IMR-90 (cell line): ENCODE measurements around the gene CSNK1G2. TPM values are rescaled to one million over a fixed set of nuclear protein-coding genes. Genes with fewer than 3 reads are reported as not detected.
"Not testable (repeated sequence)": the region's sequence is repeated elsewhere in the genome, so short reads cannot be mapped to it uniquely, and the experiment has no call there.

ENCODE experiments used
- ATAC-seq: fragments of 200-7000 bp; cut with Tn5 transposase; 2 replicates; pipeline ENCODE4 v1.9.1; 2020; ENCODE audit warnings: low read depth, mild to moderate bottlenecking, moderate library complexity
- BruUV-seq: library from RNA; stranded (reverse); fragments of 400-500 nt; replicated peaks from 2 replicates; lab custom pipeline; 2021; lab: Mats Ljungman, UMichigan
- CTCF ChIA-PET: fragments of 300-600 bp; formaldehyde crosslinking; extraction: SDS; loops from one replicate; lab custom pipeline; 2021; ENCODE audit warnings: antibody characterized with exemption; lab: Yijun Ruan, JAX
- POLR2A ChIA-PET: fragments of 300-600 bp; sonication (Branson Sonifier 250); formaldehyde crosslinking; loops from one replicate; lab custom pipeline; 2022; ENCODE audit warnings: antibody characterized with exemption; ENCODE audit not compliant: unreplicated experiment; lab: Charles Lee
- DNase-seq: peaks from one replicate; pipeline ENCODE4 v3.0.0; 2013
- H2AFZ ChIP-seq: replicated peaks from 2 replicates; pipeline ENCODE3; 2013; ENCODE audit warnings: low read length, mild to moderate bottlenecking; ENCODE audit not compliant: poor library complexity
- H2AK5ac ChIP-seq: 2 replicates; pipeline ENCODE4 v1.6.1; 2013; ENCODE audit warnings: low read depth, low read length, inconsistent platforms
- H2AK9ac ChIP-seq: replicated peaks from 2 replicates; pipeline ENCODE3; 2013; ENCODE audit warnings: mild to moderate bottlenecking, low read depth, low read length, moderate library complexity; ENCODE audit not compliant: poor library complexity
- H2BK120ac ChIP-seq: 2 replicates; pipeline ENCODE4 v1.6.1; 2013; ENCODE audit warnings: low read depth, low read length, inconsistent platforms
- H2BK15ac ChIP-seq: 3 replicates; pipeline ENCODE4 v1.6.1; 2013; ENCODE audit warnings: low read depth, low read length, inconsistent platforms
- H2BK20ac ChIP-seq: 2 replicates; pipeline ENCODE4 v1.6.1; 2013; ENCODE audit warnings: low read depth, mild to moderate bottlenecking, inconsistent platforms, low read length, moderate library complexity
- H2BK5ac ChIP-seq: 2 replicates; pipeline ENCODE4 v1.6.1; 2013; ENCODE audit warnings: mild to moderate bottlenecking, low read depth, low read length, inconsistent platforms; ENCODE audit not compliant: poor library complexity, severe bottlenecking
- H3K14ac ChIP-seq: replicated peaks from 2 replicates; pipeline ENCODE4 v1.6.1; 2013; ENCODE audit warnings: low read depth, low read length, inconsistent platforms
- H3K18ac ChIP-seq: 2 replicates; pipeline ENCODE4 v1.6.1; 2013; ENCODE audit warnings: low read depth, low read length, control low read depth
- H3K23ac ChIP-seq: 2 replicates; pipeline ENCODE4 v1.6.1; 2013; ENCODE audit warnings: low read depth, low read length, inconsistent platforms
- H3K27ac ChIP-seq: 2 replicates; pipeline ENCODE4 v1.5.1; 2013; ENCODE audit warnings: mild to moderate bottlenecking, control low read depth, low read length; ENCODE audit not compliant: insufficient read depth
- H3K27me3 ChIP-seq: 2 replicates; pipeline ENCODE4 v1.6.1; 2013; ENCODE audit warnings: low read length; ENCODE audit not compliant: control insufficient read depth, insufficient read depth
- H3K36me3 ChIP-seq: 2 replicates; pipeline ENCODE4 v1.6.1; 2013; ENCODE audit warnings: low read length, mixed read lengths; ENCODE audit not compliant: control insufficient read depth, insufficient read depth
- H3K4ac ChIP-seq: 2 replicates; pipeline ENCODE4 v1.6.1; 2013; ENCODE audit warnings: low read depth, low read length, inconsistent platforms
- H3K4me1 ChIP-seq: 2 replicates; pipeline ENCODE4 v1.6.1; 2013; ENCODE audit warnings: low read length, mixed read lengths; ENCODE audit not compliant: control insufficient read depth, insufficient read depth
- H3K4me2 ChIP-seq: 2 replicates; pipeline ENCODE4 v1.6.1; 2013; ENCODE audit warnings: low read depth, mild to moderate bottlenecking, control low read depth, low read length, moderate library complexity
- H3K4me3 ChIP-seq: 2 replicates; pipeline ENCODE4 v1.5.1; 2013; ENCODE audit warnings: low read depth, mild to moderate bottlenecking, control low read depth, low read length, moderate library complexity; ENCODE audit not compliant: insufficient read depth
- H3K56ac ChIP-seq: 2 replicates; pipeline ENCODE4 v1.6.1; 2013; ENCODE audit warnings: low read length, inconsistent platforms; ENCODE audit not compliant: insufficient read depth; ENCODE audit errors: extremely low read depth
- H3K79me1 ChIP-seq, 2 experiments: 2 replicates each; pipeline ENCODE4 v1.6.1; 2013; ENCODE audit warnings: low read length in 2 of 2, inconsistent platforms in 1 of 2, low read depth in 1 of 2
- H3K9ac ChIP-seq: 2 replicates; pipeline ENCODE4 v1.6.1; 2013; ENCODE audit warnings: low read depth, low read length, control low read depth
- H3K9me1 ChIP-seq: 2 replicates; pipeline ENCODE4 v1.6.1; 2013; ENCODE audit warnings: low read length, inconsistent platforms; ENCODE audit not compliant: insufficient read depth
- H3K9me3 ChIP-seq: 2 replicates; pipeline ENCODE4 v1.6.1; 2013; ENCODE audit warnings: low read length; ENCODE audit not compliant: control insufficient read depth, insufficient read depth
- H4K20me1 ChIP-seq: 2 replicates; pipeline ENCODE4 v1.6.1; 2013; ENCODE audit warnings: low read length, inconsistent platforms; ENCODE audit not compliant: insufficient read depth
- H4K5ac ChIP-seq: 2 replicates; pipeline ENCODE4 v1.6.1; 2013; ENCODE audit warnings: mild to moderate bottlenecking, low read depth, low read length, control low read depth
- H4K8ac ChIP-seq, 2 experiments: 2 replicates each; pipeline ENCODE4 v1.6.1; 2013; ENCODE audit warnings: low read depth in 2 of 2, low read length in 2 of 2, control low read depth in 1 of 2, inconsistent platforms in 1 of 2
- H4K91ac ChIP-seq: 2 replicates; pipeline ENCODE4 v1.6.1; 2013; ENCODE audit warnings: low read depth, low read length, inconsistent platforms; ENCODE audit not compliant: insufficient read depth
- WGBS, 2 experiments: methylation state at CpG; one replicate each; pipeline versions ENCODE4 v1.1.5 to v1.1.7; 2013; ENCODE audit warnings: missing lambda C conversion rate in 2 of 2; ENCODE audit not compliant: insufficient read length in 1 of 2; ENCODE audit errors: extremely low coverage in 2 of 2; 5-methylcytosine and 5-hydroxymethylcytosine counted together
- dilution Hi-C: fragments of 300-500 bp; cut with HindIII; formaldehyde crosslinking; loops from one replicate; pipeline ENCODE4 v1.14.3; 2018; ENCODE audit warnings: low sequenced_read_pairs; ENCODE audit not compliant: unreplicated experiment
- in situ Hi-C: fragments of 300-500 bp; cut with MboI; formaldehyde crosslinking; loops from 3 replicates; pipeline ENCODE4 v1.14.3; 2019; ENCODE audit warnings: low sequenced_read_pairs, inconsistent platforms, mixed read lengths
- intact Hi-C: fragments of 100-400 bp; cut with micrococcal nuclease; formaldehyde crosslinking; loops from 2 replicates; pipeline ENCODE4 v1.10.0; 2022
- polyA plus RNA-seq, 3 experiments: library from polyadenylated mRNA; depleted of rRNA; stranded (reverse); fragments of >200 nt; gene quantifications; 2 replicates each; pipeline ENCODE4 v1.2.3, GENCODE V29; 2012; ENCODE audit warnings: low replicate concordance in 1 of 3
- total RNA-seq: library from RNA; depleted of rRNA; stranded (reverse); fragments of >200 nt; gene quantifications from 2 replicates; pipeline ENCODE4 v1.2.3, GENCODE V29; 2012

CSNK1G2 gene
- total and polyA plus RNA-seq, 2 of the 4 experiments (the other 2 are of a cell fraction) = 38.0 to 96.3 TPM

- H2BK15ac ChIP-seq, H3K9me1 ChIP-seq, H3K9ac ChIP-seq, DNase-seq, dilution Hi-C loops, ATAC-seq, H2BK20ac ChIP-seq, H2BK120ac ChIP-seq, H2AFZ ChIP-seq, H3K4me2 ChIP-seq, H3K79me1 ChIP-seq, H4K91ac ChIP-seq, intact Hi-C loops, H3K4me1 ChIP-seq, POLR2A ChIA-PET, H3K4me3 ChIP-seq, H3K4ac ChIP-seq, H2AK5ac ChIP-seq, in situ Hi-C loops, H2AK9ac ChIP-seq, H3K18ac ChIP-seq, H3K9me3 ChIP-seq, H3K56ac ChIP-seq, BruUV-seq, H4K5ac ChIP-seq, CTCF ChIA-PET, H2BK5ac ChIP-seq, H4K8ac ChIP-seq, H3K27ac ChIP-seq, H3K27me3 ChIP-seq, H3K23ac ChIP-seq, H3K14ac ChIP-seq: not testable (repeated sequence)
- 95% methylated on average over 4 of the region's 10 CpGs; no CpG with 5 or more reads in 1 of the 2 experiments for WGBS, 2 experiments
- Histone ChIP-seq H3K36me3 (peaks cover 61% of the 10 kb centered on the region), H4K20me1 (peaks cover 11% of the 10 kb centered on the region)
Observed at GRCh38 chr19:1988464-1988863, 47.5 kb downstream of the CSNK1G2 start.
